Measurements from ENCODE around the gene WDR88. TPM values are rescaled to one million over a fixed set of nuclear protein-coding genes. Genes with fewer than 3 reads are reported as not detected.
A peak's percentile ranks its signal among the peaks of the same experiment; 100 is the strongest.

The WDR88 gene
- total RNA-seq, 4 donors from 2014 or later, result not detected

- Histone ChIP-seq H3K9me3 (no peaks in the 10 kb centered on the region), H3K4me3 (peak overlapping the region in 1 of 4 donors; percentile 76), H3K27ac (replicated peaks in 1 of 4) (peak overlapping the region in 2 of 4 donors; percentile 88 to 95), H3K27me3 (no peaks in the 10 kb centered on the region), H3K4me1 (peaks cover 24 to 46% (median 32%) of the 10 kb centered on the region in 4 donors), H3K36me3 (no peaks in the 10 kb centered on the region)
- intact Hi-C loops (cut with DNase I), result loop anchor here (5.0 kb wide), 2 partner anchors 127 to 197 kb away; partner anchors contain the start of genes CEBPA and CEBPG
- no peak for TF ChIP-seq POLR2A (IDR thresholded peaks at IDR 0.05; ENCODE audit: low read depth)
- TF ChIP-seq CTCF (IDR thresholded peaks at IDR 0.05), result no peak
- no peak for TF ChIP-seq POLR2AphosphoS5 (IDR thresholded peaks at IDR 0.05)
- no peak for TF ChIP-seq EP300 (IDR thresholded peaks at IDR 0.05)
- 91% methylated on average over 10 of the region's 10 CpGs for WGBS
- no peak for DNase-seq (ENCODE audit: extremely low spot score)
Observed at GRCh38 chr19:33175156-33175782, 43.4 kb downstream of the WDR88 start.

- Histone ChIP-seq H3K9me3 (no peaks in the 10 kb centered on the region), H3K27ac (replicated peaks in 1 of 4) (peak overlapping the region; percentile 88 to 96 (median 92)), H3K4me1 (peaks cover 24 to 46% (median 32%) of the 10 kb centered on the region in 4 donors), H3K27me3 (no peaks in the 10 kb centered on the region), H3K36me3 (no peaks in the 10 kb centered on the region), H3K4me3 (peak overlapping the region; percentile 70 to 96 (median 82))
- TF ChIP-seq CTCF (IDR thresholded peaks at IDR 0.05), result no peak
- no peak for TF ChIP-seq EP300 (IDR thresholded peaks at IDR 0.05)
- TF ChIP-seq POLR2AphosphoS5 (IDR thresholded peaks at IDR 0.05), result no peak
- no peak for TF ChIP-seq POLR2A (IDR thresholded peaks at IDR 0.05; ENCODE audit: low read depth)
- 15% methylated on average over 12 of the region's 25 CpGs for WGBS
- no peak for DNase-seq (ENCODE audit: extremely low spot score)
- intact Hi-C loops (cut with DNase I), result loop anchor here (5.0 kb wide), 2 partner anchors 126 to 196 kb away; partner anchors contain the start of genes CEBPA and CEBPG
Observed at GRCh38 chr19:33175886-33176669, 44.2 kb downstream of the WDR88 start.

GRCh38 chr19:33176670-33177416, 44.9 kb downstream of the WDR88 start:
- no peaks in the 10 kb centered on the region for H3K9me3 ChIP-seq
- peaks cover 24 to 46% (median 32%) of the 10 kb centered on the region in 4 donors for H3K4me1 ChIP-seq
- H3K4me3 ChIP-seq, result peak overlapping the region; percentile 70 to 96 (median 82)
- H3K27me3 ChIP-seq, result no peaks in the 10 kb centered on the region
- TF ChIP-seq CTCF (IDR thresholded peaks at IDR 0.05) (peak in 2 of 3 experiments; percentile 4 to 44), POLR2AphosphoS5 (IDR thresholded peaks at IDR 0.05) (peak; percentile 94 to 97), EP300 (IDR thresholded peaks at IDR 0.05) (no peak), POLR2A (IDR thresholded peaks at IDR 0.05; ENCODE audit: low read depth) (peak; percentile 29)
- peak; percentile 100 for DNase-seq (ENCODE audit: extremely low spot score)
- H3K27ac ChIP-seq (replicated peaks in 1 of 4), result peak overlapping the region; percentile 88 to 96 (median 92)
- 0% methylated on average over 16 of the region's 65 CpGs for WGBS
- no peaks in the 10 kb centered on the region for H3K36me3 ChIP-seq
- intact Hi-C loops (cut with DNase I), result loop anchor here (5.0 kb wide), 2 partner anchors 125 to 195 kb away; partner anchors contain the start of genes CEBPA and CEBPG

- intact Hi-C loops (cut with DNase I), result loop anchor here (5.0 kb wide), 2 partner anchors 125 to 195 kb away; partner anchors contain the start of genes CEBPA and CEBPG
- no peak for DNase-seq (ENCODE audit: extremely low spot score)
- peak overlapping the region; percentile 88 to 96 (median 92) for H3K27ac ChIP-seq (replicated peaks in 1 of 4)
Observed at GRCh38 chr19:33177417-33177979, 45.6 kb downstream of the WDR88 start.

More at GRCh38 chr19:33177417-33177979, 45.6 kb downstream of the WDR88 start:
- H3K4me3 ChIP-seq, result peak overlapping the region; percentile 70 to 96 (median 82)
- peaks cover 24 to 46% (median 32%) of the 10 kb centered on the region in 4 donors for H3K4me1 ChIP-seq
- H3K27me3 ChIP-seq, result no peaks in the 10 kb centered on the region
- WGBS, result no CpG with 5 or more reads among the region's 38 CpGs
- no peaks in the 10 kb centered on the region for H3K9me3 ChIP-seq
- TF ChIP-seq EP300 (IDR thresholded peaks at IDR 0.05), result no peak
- TF ChIP-seq CTCF (IDR thresholded peaks at IDR 0.05), result peak in 2 of 3 experiments; percentile 46 to 55
- no peak for TF ChIP-seq POLR2A (IDR thresholded peaks at IDR 0.05; ENCODE audit: low read depth)
- TF ChIP-seq POLR2AphosphoS5 (IDR thresholded peaks at IDR 0.05), result no peak
- H3K36me3 ChIP-seq, result no peaks in the 10 kb centered on the region
